ENCODE measurements around the gene CTSD. TPM values are rescaled to one million over a fixed set of nuclear protein-coding genes. Genes with fewer than 3 reads are reported as not detected.

CTSD gene
- total and polyA plus RNA-seq, 11 donors = 420 to 1,779 (median 722) TPM

DNA sequence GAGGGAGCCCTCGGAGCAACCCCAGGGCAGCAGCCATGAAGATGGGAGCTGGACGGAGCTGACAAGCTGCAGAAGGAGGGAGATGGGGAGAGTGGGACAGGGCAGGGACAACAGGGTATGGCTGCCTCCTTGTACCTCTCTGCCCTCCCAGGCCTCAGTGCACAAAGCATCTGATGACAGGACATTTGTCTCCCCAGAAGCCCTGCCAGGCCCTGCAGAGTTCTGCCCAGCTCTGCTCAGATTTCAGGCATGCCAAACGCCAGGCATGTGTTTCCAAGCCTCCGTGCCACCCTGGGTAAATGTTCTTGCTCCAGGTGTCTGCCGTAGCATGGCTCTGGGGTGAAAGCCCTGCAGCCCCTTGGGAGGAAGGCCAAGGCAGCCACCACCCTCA lies 12.2 kb downstream of the CTSD start:
- ATAC-seq (peak; percentile 5 to 54 (median 22)), DNase-seq (no peak)
- Histone ChIP-seq H3K9me3 (no peaks in the 10 kb centered on the region), H3K4me1 (peaks cover 6 to 86% (median 52%) of the 10 kb centered on the region in 12 donors), H3K27ac (peak overlapping the region in 11 of 12 donors; percentile 28 to 76 (median 61)), H3K36me3 (peaks cover 0 to 43% (median 32%) of the 10 kb centered on the region in 9 donors), H3K27me3 (peaks cover 0 to 13% (median 3%) of the 10 kb centered on the region in 9 donors), H3K4me3 (no peak overlapping the region)
- TF ChIP-seq POLR2A (IDR thresholded peaks at IDR 0.05) = no peak
- TF ChIP-seq, protein P1, sequence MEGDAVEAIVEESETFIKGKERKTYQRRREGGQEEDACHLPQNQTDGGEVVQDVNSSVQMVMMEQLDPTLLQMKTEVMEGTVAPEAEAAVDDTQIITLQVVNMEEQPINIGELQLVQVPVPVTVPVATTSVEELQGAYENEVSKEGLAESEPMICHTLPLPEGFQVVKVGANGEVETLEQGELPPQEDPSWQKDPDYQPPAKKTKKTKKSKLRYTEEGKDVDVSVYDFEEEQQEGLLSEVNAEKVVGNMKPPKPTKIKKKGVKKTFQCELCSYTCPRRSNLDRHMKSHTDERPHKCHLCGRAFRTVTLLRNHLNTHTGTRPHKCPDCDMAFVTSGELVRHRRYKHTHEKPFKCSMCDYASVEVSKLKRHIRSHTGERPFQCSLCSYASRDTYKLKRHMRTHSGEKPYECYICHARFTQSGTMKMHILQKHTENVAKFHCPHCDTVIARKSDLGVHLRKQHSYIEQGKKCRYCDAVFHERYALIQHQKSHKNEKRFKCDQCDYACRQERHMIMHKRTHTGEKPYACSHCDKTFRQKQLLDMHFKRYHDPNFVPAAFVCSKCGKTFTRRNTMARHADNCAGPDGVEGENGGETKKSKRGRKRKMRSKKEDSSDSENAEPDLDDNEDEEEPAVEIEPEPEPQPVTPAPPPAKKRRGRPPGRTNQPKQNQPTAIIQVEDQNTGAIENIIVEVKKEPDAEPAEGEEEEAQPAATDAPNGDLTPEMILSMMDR (IDR thresholded peaks at IDR 0.05) = no peak
- 44 to 54% (median 46%) methylated on average over 4 to 5 of the region's 5 CpGs for WGBS, 4 donors
- intact Hi-C loops (cut with DNase I) = loop anchor here in 1 of 10 donors (5.0 kb wide), 1 partner anchor 34 kb away; no protein-coding TSS in a partner anchor

DNA sequence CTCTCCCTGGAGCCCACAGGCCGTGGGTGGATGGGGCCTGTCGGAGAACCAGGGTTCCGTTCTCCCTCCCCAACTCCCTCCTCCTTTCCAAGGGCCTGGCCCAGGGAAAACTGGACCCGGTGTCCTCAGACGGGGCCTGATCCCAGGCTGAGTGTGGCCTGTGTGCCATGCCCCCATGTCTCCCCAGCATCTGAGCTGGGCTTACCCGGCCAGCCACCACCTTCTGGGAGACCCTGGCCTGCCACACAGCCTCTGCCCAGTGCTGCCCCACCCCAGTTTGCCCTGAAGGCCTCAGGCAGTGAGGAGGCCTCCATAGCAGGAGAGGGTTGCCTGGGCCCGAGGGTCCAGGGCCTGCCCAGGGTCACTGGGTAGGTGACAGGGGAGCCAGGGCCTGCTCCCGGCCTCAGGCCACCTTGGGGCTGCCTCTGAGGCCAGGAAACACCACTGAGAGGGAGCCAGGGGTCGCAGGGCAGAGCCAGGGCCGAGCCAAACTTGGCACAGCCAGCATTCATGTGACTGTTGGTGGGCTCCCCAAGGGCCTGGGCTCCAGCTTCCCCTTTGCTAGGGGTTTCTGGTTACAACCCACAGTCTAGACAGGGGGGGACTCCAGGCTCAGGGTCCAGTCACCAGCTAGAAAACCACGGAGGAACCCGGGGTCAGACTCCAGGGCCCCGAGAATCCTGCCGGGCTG lies 12.7 kb downstream of the CTSD start:
- intact Hi-C loops (cut with DNase I) = loop anchor here in 1 of 10 donors (5.0 kb wide), 1 partner anchor 34 kb away; no protein-coding TSS in a partner anchor
- no peaks in the 10 kb centered on the region for H3K9me3 ChIP-seq
- peaks cover 6 to 81% (median 47%) of the 10 kb centered on the region in 12 donors for H3K4me1 ChIP-seq
- ATAC-seq = peak in 2 of 4 donors; percentile 0 to 5
- peaks cover 0 to 37% (median 29%) of the 10 kb centered on the region in 9 donors for H3K36me3 ChIP-seq
- peaks cover 0 to 13% (median 3%) of the 10 kb centered on the region in 9 donors for H3K27me3 ChIP-seq
- DNase-seq = no peak
- H3K4me3 ChIP-seq = no peak overlapping the region
- 47 to 51% (median 48%) methylated on average over 11 to 14 of the region's 14 CpGs for WGBS, 4 donors
- TF ChIP-seq, protein P1 (IDR thresholded peaks at IDR 0.05) = no peak
- TF ChIP-seq POLR2A (IDR thresholded peaks at IDR 0.05) = no peak
- peak overlapping the region; percentile 24 to 76 (median 58) for H3K27ac ChIP-seq

DNA sequence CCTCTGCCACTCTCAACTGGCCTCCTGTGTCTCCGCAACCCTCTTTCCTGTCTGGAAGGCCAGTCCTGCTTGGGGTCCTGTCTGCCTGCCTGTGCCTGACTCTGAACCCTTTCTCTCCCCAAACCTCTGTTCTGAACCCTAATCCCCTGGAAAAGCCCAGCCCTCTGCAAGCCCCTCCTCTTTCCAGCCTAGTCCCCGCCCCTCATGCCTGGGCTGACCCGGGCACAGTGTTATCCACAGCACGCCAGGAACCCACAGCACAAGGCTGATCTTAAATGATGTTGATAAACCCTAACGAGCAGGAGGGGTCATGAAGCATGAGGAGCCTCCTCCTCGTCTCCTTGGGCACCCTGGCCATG lies 13.3 kb downstream of the CTSD start, which contains the start of gene IFITM10:
Gene IFITM10 (minus strand): TSS at position 115 of the 359 bp plus-strand sequence. CDS start 153 bp downstream, outside the sequence.
- ATAC-seq (peak in 3 of 4 donors; percentile 3 to 51 (median 24)), DNase-seq (no peak)
- Histone ChIP-seq H3K9me3 (no peaks in the 10 kb centered on the region), H3K27me3 (peaks cover 0 to 13% (median 3%) of the 10 kb centered on the region in 9 donors), H3K27ac (peak within 1 kb of the TSS; percentile 24 to 76 (median 58)), H3K4me3 (peak within 1 kb of the TSS in 4 of 12 donors; percentile 44 to 53 (median 52)), H3K36me3 (peaks cover 0 to 32% (median 26%) of the 10 kb centered on the region in 9 donors), H3K4me1 (peaks cover 6 to 75% (median 44%) of the 10 kb centered on the region in 12 donors)
- TF ChIP-seq, protein P1 (IDR thresholded peaks at IDR 0.05) = no peak
- TF ChIP-seq POLR2A (IDR thresholded peaks at IDR 0.05) = no peak
- WGBS, 4 donors = 23 to 41% (median 33%) methylated on average over 5 to 6 of the region's 6 CpGs
- intact Hi-C loops (cut with DNase I) = loop anchor here in 1 of 10 donors (5.0 kb wide), 1 partner anchor 33 kb away; no protein-coding TSS in a partner anchor
